ENCODE results near the gene PAIP2.

Gene PAIP2

GRCh38 chr5:139376364-139376763 is 34.7 kb downstream of the PAIP2 start:
- Histone ChIP-seq H3K4me1 (no peaks in the 10 kb centered on the region), H3K36me3 (replicated peaks) (peaks cover 10% of the 10 kb centered on the region), H3K9me3 (no peaks in the 10 kb centered on the region), H3K4me3 (no peak overlapping the region), H3K27me3 (ENCODE audit: low read depth) (no peaks in the 10 kb centered on the region)
- DNase-seq (ENCODE audit: low spot score in 2 of 2), result no peak
- in situ Hi-C loops (cut with MboI; ENCODE audit: low sequenced_read_pairs), result no loop called here

GRCh38 chr5:139377226-139377625 is 35.6 kb downstream of the PAIP2 start:
- no peaks in the 10 kb centered on the region for H3K4me1 ChIP-seq
- H3K36me3 ChIP-seq (replicated peaks), result peaks cover 1% of the 10 kb centered on the region
- H3K9me3 ChIP-seq, result no peaks in the 10 kb centered on the region
- in situ Hi-C loops (cut with MboI; ENCODE audit: low sequenced_read_pairs), result no loop called here
- H3K27me3 ChIP-seq (ENCODE audit: low read depth), result no peaks in the 10 kb centered on the region
- no peak for DNase-seq (ENCODE audit: low spot score in 2 of 2)
- H3K4me3 ChIP-seq, result no peak overlapping the region

- no peaks in the 10 kb centered on the region for H3K27me3 ChIP-seq (ENCODE audit: low read depth)
- in situ Hi-C loops (cut with MboI; ENCODE audit: low sequenced_read_pairs), result no loop called here
- no peak overlapping the region for H3K4me3 ChIP-seq
- H3K4me1 ChIP-seq, result no peaks in the 10 kb centered on the region
- DNase-seq (ENCODE audit: low spot score in 2 of 2), result no peak
- H3K36me3 ChIP-seq (replicated peaks), result no peaks in the 10 kb centered on the region; the same call in 1 of the 2 replicates
- H3K9me3 ChIP-seq, result no peaks in the 10 kb centered on the region
Measured at GRCh38 chr5:139378101-139378825, 36.6 kb downstream of the PAIP2 start.

GRCh38 chr5:139378941-139379361 is 37.3 kb downstream of the PAIP2 start:
- no peak for DNase-seq (ENCODE audit: low spot score in 2 of 2)
- no peaks in the 10 kb centered on the region for H3K36me3 ChIP-seq (replicated peaks)
- H3K4me3 ChIP-seq, result no peak overlapping the region
- in situ Hi-C loops (cut with MboI; ENCODE audit: low sequenced_read_pairs), result no loop called here
- H3K4me1 ChIP-seq, result no peaks in the 10 kb centered on the region
- H3K27me3 ChIP-seq (ENCODE audit: low read depth), result no peaks in the 10 kb centered on the region
- no peaks in the 10 kb centered on the region for H3K9me3 ChIP-seq

GRCh38 chr5:139379626-139380449 is 38.2 kb downstream of the PAIP2 start:
- H3K4me1 ChIP-seq, result no peaks in the 10 kb centered on the region
- H3K4me3 ChIP-seq, result no peak overlapping the region
- H3K27me3 ChIP-seq (ENCODE audit: low read depth), result no peaks in the 10 kb centered on the region
- H3K36me3 ChIP-seq (replicated peaks), result no peaks in the 10 kb centered on the region
- DNase-seq (ENCODE audit: low spot score in 2 of 2), result no peak
- in situ Hi-C loops (cut with MboI; ENCODE audit: low sequenced_read_pairs), result no loop called here
- H3K9me3 ChIP-seq, result no peaks in the 10 kb centered on the region

GRCh38 chr5:139381837-139382761 is 40.4 kb downstream of the PAIP2 start:
- H3K9me3 ChIP-seq, result no peaks in the 10 kb centered on the region
- no peak overlapping the region for H3K4me3 ChIP-seq
- in situ Hi-C loops (cut with MboI; ENCODE audit: low sequenced_read_pairs), result no loop called here
- no peaks in the 10 kb centered on the region for H3K27me3 ChIP-seq (ENCODE audit: low read depth)
- DNase-seq (ENCODE audit: low spot score in 2 of 2), result no peak
- H3K36me3 ChIP-seq (replicated peaks), result no peaks in the 10 kb centered on the region
- H3K4me1 ChIP-seq, result no peaks in the 10 kb centered on the region

- no peak for DNase-seq (ENCODE audit: low spot score in 2 of 2)
- H3K36me3 ChIP-seq (replicated peaks), result no peaks in the 10 kb centered on the region
- no peaks in the 10 kb centered on the region for H3K27me3 ChIP-seq (ENCODE audit: low read depth)
- no peaks in the 10 kb centered on the region for H3K9me3 ChIP-seq
- H3K4me3 ChIP-seq, result no peak overlapping the region
- H3K4me1 ChIP-seq, result no peaks in the 10 kb centered on the region
- in situ Hi-C loops (cut with MboI; ENCODE audit: low sequenced_read_pairs), result no loop called here
Measured at GRCh38 chr5:139382807-139383206, 41.2 kb downstream of the PAIP2 start.

- no peaks in the 10 kb centered on the region for H3K36me3 ChIP-seq (replicated peaks)
- no peaks in the 10 kb centered on the region for H3K9me3 ChIP-seq
- in situ Hi-C loops (cut with MboI; ENCODE audit: low sequenced_read_pairs), result no loop called here
- no peaks in the 10 kb centered on the region for H3K4me1 ChIP-seq
- DNase-seq (ENCODE audit: low spot score in 2 of 2), result no peak
- H3K27me3 ChIP-seq (ENCODE audit: low read depth), result no peaks in the 10 kb centered on the region
- no peak within 1 kb of the TSS for H3K4me3 ChIP-seq
Measured at GRCh38 chr5:139383275-139383992, 41.8 kb downstream of the PAIP2 start, which contains the start of gene SLC23A1. SLC23A1 (minus strand) TSS chr5:139383297; CDS start chr5:139383253, 44 bp downstream.

- DNase-seq (ENCODE audit: low spot score in 2 of 2), result no peak
- Histone ChIP-seq H3K27me3 (ENCODE audit: low read depth) (no peaks in the 10 kb centered on the region), H3K4me3 (no peak overlapping the region), H3K4me1 (no peaks in the 10 kb centered on the region), H3K36me3 (replicated peaks) (no peaks in the 10 kb centered on the region), H3K9me3 (no peaks in the 10 kb centered on the region)
- in situ Hi-C loops (cut with MboI; ENCODE audit: low sequenced_read_pairs), result no loop called here
Measured at GRCh38 chr5:139383993-139384590, 42.4 kb downstream of the PAIP2 start.

GRCh38 chr5:139384591-139385051 is 43.0 kb downstream of the PAIP2 start:
- H3K36me3 ChIP-seq (replicated peaks), result no peaks in the 10 kb centered on the region
- no peaks in the 10 kb centered on the region for H3K4me1 ChIP-seq
- H3K9me3 ChIP-seq, result no peaks in the 10 kb centered on the region
- in situ Hi-C loops (cut with MboI; ENCODE audit: low sequenced_read_pairs), result no loop called here
- no peak overlapping the region for H3K4me3 ChIP-seq
- no peaks in the 10 kb centered on the region for H3K27me3 ChIP-seq (ENCODE audit: low read depth)
- DNase-seq (ENCODE audit: low spot score in 2 of 2), result no peak

GRCh38 chr5:139385061-139386049 is 43.7 kb downstream of the PAIP2 start:
- no peaks in the 10 kb centered on the region for H3K9me3 ChIP-seq
- H3K4me3 ChIP-seq, result no peak overlapping the region
- in situ Hi-C loops (cut with MboI; ENCODE audit: low sequenced_read_pairs), result no loop called here
- H3K27me3 ChIP-seq (ENCODE audit: low read depth), result no peaks in the 10 kb centered on the region
- no peaks in the 10 kb centered on the region for H3K4me1 ChIP-seq
- no peak for DNase-seq (ENCODE audit: low spot score in 2 of 2)
- H3K36me3 ChIP-seq (replicated peaks), result no peaks in the 10 kb centered on the region

GRCh38 chr5:139386050-139386438 is 44.4 kb downstream of the PAIP2 start:
- in situ Hi-C loops (cut with MboI; ENCODE audit: low sequenced_read_pairs), result no loop called here
- H3K4me3 ChIP-seq, result no peak overlapping the region
- no peak for DNase-seq (ENCODE audit: low spot score in 2 of 2)
- no peaks in the 10 kb centered on the region for H3K9me3 ChIP-seq
- no peaks in the 10 kb centered on the region for H3K27me3 ChIP-seq (ENCODE audit: low read depth)
- H3K4me1 ChIP-seq, result no peaks in the 10 kb centered on the region
- no peaks in the 10 kb centered on the region for H3K36me3 ChIP-seq (replicated peaks)

Data from HAP-1 (cell line).